Type B pancreatic cell (in vitro differentiated cells): ENCODE measurements around the gene TRAF3IP3. TPM values are rescaled to one million over a fixed set of nuclear protein-coding genes. Genes with fewer than 3 reads are reported as not detected.
"Not testable (repeated sequence)": the region's sequence is repeated elsewhere in the genome, so short reads cannot be mapped to it uniquely, and the experiment has no call there.

Experiments
- DNase-seq: peaks from one replicate; pipeline ENCODE4 v3.0.0; 2021; ENCODE audit warnings: mixed read lengths; ENCODE audit not compliant: unreplicated experiment; ENCODE audit errors: extremely low spot score
- H3K27ac Mint-ChIP-seq: 2 replicates; pipeline ENCODE4 v1.8.0; 2021; ENCODE audit warnings: mild to moderate bottlenecking, mixed read lengths
- H3K27me3 Mint-ChIP-seq: 2 replicates; pipeline ENCODE4 v1.8.0; 2021; ENCODE audit warnings: mixed read lengths
- H3K36me3 Mint-ChIP-seq: 2 replicates; pipeline ENCODE4 v1.8.0; 2021; ENCODE audit warnings: mixed read lengths
- H3K4me1 Mint-ChIP-seq: one replicate; pipeline ENCODE4 v1.8.0; 2021; ENCODE audit warnings: mixed read lengths; ENCODE audit not compliant: unreplicated experiment
- H3K4me3 Mint-ChIP-seq: 2 replicates; pipeline ENCODE4 v1.8.0; 2021; ENCODE audit warnings: mild to moderate bottlenecking, mixed read lengths
- H3K9me3 Mint-ChIP-seq: 2 replicates; pipeline ENCODE4 v1.8.0; 2021; ENCODE audit warnings: mixed read lengths
- total RNA-seq: library from RNA; stranded (reverse); gene quantifications from 2 replicates; pipeline ENCODE4 v1.2.1, GENCODE V29; 2021; ENCODE audit warnings: low replicate concordance
- TF ChIP-seq, protein P1 (sequence below): fragments of 200-600 bp; sonication (generic); conservative IDR thresholded peaks from 2 replicates; pipeline ENCODE4 v1.5.0; 2021; ENCODE audit warnings: antibody characterized with exemption, mild to moderate bottlenecking

Gene TRAF3IP3
- total RNA-seq, 1 donor from 2014 or later, result 1.7 TPM

DNA sequence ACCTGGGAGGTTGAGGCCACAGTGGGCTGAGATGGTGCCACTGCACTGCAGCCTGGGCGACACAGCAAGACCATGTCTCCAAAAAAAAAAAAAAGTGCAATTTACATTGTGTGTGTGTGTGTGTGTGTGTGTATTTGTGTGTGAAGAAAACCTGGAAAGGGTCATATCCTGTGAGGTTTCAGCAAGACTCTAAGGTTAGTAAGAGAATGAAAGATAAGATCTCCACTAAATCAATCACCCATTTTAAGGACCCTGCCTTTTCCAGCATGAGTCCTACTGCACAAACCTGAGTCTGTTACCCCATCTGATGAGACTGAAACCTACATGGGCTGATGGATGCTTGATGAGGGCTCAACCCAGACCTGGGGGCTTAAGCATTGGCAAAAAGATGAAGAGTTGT, 33.4 kb downstream of the TRAF3IP3 start:
- H3K27ac Mint-ChIP-seq, result no peak overlapping the region

DNA sequence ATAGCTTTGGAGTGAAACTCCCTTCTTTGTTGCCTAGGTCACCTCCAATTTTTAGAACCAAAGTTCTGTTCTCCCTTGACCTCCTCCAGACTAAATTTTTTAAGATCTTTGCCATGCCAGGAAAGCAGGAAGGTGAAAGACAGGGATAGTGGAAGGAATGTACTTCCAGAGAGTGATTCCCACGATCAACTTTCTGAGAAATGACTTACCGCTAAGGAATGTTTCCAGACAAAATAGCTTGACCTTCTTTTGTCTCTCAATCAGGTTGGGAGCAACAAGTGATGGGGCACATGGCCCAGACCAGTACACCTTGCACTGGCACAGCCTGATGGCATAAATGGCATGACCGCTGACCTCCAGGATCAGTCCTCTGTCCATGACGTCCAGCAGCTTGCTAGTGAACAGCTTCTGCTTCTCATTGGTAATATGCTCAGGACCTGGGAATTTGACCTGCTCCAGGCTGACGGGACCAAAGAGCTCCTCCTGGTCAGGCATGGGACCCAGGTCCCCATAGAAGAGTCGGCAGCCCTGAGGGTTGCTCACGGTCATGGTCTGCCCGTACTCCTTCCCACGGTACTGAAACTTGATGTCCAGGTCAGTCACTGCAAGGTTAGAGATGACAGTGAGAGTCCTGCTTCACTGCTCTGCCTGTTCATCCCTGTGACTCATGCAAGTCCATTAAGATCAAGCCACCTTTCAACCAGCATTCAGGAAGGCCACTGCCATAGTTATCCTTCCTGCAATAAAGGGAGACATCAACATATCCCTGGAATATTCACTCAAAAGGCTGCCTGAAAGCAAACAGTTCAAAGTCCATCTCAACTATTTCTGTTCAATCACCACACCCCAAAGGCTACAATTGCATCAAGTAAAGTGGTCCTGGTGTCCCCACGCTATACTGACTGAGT, 34.7 kb downstream of the TRAF3IP3 start:
- Mint-ChIP-seq H3K9me3 (no peaks in the 10 kb centered on the region), H3K27ac (peak overlapping the region; percentile 66), H3K4me1 (peaks cover 8% of the 10 kb centered on the region), H3K27me3 (peaks cover 28% of the 10 kb centered on the region), H3K4me3 (peak overlapping the region; percentile 12), H3K36me3 (peaks cover 44% of the 10 kb centered on the region)
- TF ChIP-seq, protein P1, sequence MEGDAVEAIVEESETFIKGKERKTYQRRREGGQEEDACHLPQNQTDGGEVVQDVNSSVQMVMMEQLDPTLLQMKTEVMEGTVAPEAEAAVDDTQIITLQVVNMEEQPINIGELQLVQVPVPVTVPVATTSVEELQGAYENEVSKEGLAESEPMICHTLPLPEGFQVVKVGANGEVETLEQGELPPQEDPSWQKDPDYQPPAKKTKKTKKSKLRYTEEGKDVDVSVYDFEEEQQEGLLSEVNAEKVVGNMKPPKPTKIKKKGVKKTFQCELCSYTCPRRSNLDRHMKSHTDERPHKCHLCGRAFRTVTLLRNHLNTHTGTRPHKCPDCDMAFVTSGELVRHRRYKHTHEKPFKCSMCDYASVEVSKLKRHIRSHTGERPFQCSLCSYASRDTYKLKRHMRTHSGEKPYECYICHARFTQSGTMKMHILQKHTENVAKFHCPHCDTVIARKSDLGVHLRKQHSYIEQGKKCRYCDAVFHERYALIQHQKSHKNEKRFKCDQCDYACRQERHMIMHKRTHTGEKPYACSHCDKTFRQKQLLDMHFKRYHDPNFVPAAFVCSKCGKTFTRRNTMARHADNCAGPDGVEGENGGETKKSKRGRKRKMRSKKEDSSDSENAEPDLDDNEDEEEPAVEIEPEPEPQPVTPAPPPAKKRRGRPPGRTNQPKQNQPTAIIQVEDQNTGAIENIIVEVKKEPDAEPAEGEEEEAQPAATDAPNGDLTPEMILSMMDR, result no peak
- DNase-seq, result no peak

More for the DNA sequence above, 33.4 kb downstream of the TRAF3IP3 start:
- H3K27me3 Mint-ChIP-seq, result peaks cover 27% of the 10 kb centered on the region
- peaks cover 15% of the 10 kb centered on the region for H3K4me1 Mint-ChIP-seq
- H3K36me3 Mint-ChIP-seq, result peaks cover 50% of the 10 kb centered on the region
- DNase-seq, result no peak
- H3K9me3 Mint-ChIP-seq, result no peaks in the 10 kb centered on the region
- TF ChIP-seq, protein P1, result no peak
- no peak overlapping the region for H3K4me3 Mint-ChIP-seq

DNA sequence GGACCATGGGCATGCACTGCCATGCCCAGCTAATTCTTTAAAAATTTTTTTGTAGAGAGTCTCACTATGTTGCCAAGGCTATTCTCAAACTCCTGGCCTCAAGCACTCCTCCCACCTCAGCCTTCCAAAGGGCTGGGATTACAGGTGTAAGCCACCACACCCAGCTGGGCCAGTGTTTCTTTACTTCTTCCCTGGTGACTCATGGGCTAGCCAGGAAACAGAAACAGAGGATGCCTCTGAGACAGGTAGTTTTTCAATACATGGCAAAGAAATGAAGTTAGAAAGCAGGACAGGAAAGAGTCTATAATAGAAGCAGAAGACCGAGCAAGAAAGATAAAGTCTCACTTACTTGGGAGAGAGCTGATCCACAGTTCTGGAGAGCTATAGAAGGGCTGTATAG, 36.1 kb downstream of the TRAF3IP3 start:
- peaks cover 28% of the 10 kb centered on the region for H3K27me3 Mint-ChIP-seq
- peaks cover 8% of the 10 kb centered on the region for H3K4me1 Mint-ChIP-seq
- DNase-seq, result no peak
- H3K9me3 Mint-ChIP-seq, result no peaks in the 10 kb centered on the region
- H3K4me3 Mint-ChIP-seq, result no peak overlapping the region
- peak overlapping the region; percentile 77 for H3K27ac Mint-ChIP-seq
- TF ChIP-seq, protein P1, result no peak
- peaks cover 50% of the 10 kb centered on the region for H3K36me3 Mint-ChIP-seq

DNA sequence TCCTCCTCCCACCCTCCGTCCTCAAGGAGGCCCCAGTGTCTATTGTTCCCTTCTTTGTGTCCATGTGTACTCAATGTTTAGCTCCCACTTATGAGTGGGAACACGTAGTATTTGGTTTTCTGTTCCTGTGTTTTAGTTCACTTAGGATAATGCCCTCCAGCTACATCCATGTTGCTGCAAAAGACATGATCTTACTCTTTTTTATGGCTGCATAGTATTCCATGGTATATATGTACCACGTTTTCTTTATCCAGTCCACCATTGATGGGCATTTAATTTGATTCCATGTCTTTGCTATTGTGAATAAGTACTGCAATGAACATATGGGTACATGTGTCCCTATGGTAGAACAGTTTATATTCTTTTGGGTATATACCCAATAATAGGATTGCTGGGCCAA, 37.9 kb downstream of the TRAF3IP3 start:
- H3K9me3 Mint-ChIP-seq, H3K4me1 Mint-ChIP-seq, DNase-seq, H3K27ac Mint-ChIP-seq, H3K4me3 Mint-ChIP-seq: not testable (repeated sequence)
- H3K27me3 Mint-ChIP-seq, result peaks cover 24% of the 10 kb centered on the region
- peaks cover 46% of the 10 kb centered on the region for H3K36me3 Mint-ChIP-seq

DNA sequence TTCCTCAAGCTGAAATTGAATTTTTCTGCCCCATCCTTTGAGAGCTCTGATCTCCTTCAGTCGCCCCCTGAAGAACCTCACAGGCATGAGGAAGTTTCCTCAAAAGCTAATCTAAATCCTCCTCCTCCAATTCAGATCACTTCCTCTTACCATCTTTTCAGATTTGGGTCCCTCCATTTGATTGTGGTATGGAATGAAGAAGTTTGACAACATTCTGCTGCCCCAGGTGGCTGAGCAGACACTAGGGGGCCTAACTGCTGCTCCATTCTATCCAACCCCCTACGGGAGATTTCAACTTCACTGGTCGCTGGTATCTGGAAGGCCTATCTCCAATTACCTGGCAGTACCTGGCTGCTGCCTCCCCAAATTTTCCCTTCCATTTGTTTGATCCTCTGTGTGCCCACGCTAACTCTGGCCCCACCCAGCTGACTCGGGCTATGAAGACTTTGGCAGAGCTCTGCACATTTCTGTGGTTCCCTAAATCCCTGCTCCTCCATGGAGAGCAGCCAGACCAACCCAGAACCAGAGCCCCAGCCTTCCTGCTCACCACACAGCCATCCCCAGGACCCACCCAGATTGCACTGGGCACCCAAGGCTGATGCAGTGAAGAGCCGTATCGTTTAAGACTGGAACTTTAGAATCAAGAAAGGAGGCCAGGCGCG, 42.3 kb downstream of the TRAF3IP3 start:
- H3K4me1 Mint-ChIP-seq, result no peaks in the 10 kb centered on the region
- peaks cover 37% of the 10 kb centered on the region for H3K36me3 Mint-ChIP-seq
- no peak overlapping the region for H3K4me3 Mint-ChIP-seq
- no peaks in the 10 kb centered on the region for H3K9me3 Mint-ChIP-seq
- H3K27ac Mint-ChIP-seq, result peak overlapping the region; percentile 38
- peaks cover 10% of the 10 kb centered on the region for H3K27me3 Mint-ChIP-seq
- no peak for DNase-seq
- TF ChIP-seq, protein P1, result no peak
